HG02840 (cell line): ENCODE measurements around the gene FNBP1.

Source experiments
- ATAC-seq: cut with Tn5 transposase; IDR thresholded peaks from one replicate; pipeline ENCODE4 v1.9.1; 2021; ENCODE audit warnings: mild to moderate bottlenecking, moderate library complexity, moderate number of reproducible peaks; ENCODE audit not compliant: unreplicated experiment, low FRiP score

The FNBP1 gene

DNA sequence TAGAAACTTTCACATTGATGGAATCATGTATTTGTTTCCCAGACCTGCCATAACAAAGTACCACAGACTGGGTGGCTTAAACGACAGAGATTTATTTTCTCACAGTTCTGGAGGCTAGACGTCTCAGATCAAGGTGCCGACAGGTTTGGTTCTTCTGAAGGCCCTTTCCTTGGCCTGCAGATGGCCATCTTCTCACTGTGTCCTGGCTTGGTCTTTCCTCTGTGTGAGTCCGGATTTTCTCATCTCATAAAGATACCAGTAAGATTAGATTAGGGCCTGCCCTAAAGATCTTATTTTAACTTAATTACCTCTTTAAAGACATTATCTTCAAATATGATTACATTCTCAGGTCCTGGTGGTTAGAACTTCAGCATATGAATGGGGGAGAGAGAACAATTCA, 201.9 kb downstream of the FNBP1 start:
- ATAC-seq = no peak

DNA sequence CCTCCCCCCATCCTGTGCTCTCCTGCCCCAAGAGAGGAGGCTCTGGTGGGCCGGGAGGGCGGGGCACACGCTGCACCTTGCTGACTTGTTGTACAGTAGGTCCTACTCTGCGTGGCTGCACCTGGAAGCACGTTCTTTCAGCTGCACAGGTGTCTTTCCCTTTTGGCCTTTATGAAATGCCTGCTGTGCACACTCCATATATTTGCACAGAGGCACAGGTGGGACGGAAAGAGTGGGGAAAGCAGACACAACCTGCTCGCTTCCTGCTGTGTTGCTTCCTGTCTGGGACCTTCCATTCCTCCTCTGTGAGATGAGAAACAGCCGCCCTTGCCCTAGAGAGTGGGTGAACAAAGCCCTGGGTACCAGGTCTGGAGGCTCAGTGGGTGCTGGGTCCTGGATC, 203.0 kb downstream of the FNBP1 start:
- no peak for ATAC-seq

DNA sequence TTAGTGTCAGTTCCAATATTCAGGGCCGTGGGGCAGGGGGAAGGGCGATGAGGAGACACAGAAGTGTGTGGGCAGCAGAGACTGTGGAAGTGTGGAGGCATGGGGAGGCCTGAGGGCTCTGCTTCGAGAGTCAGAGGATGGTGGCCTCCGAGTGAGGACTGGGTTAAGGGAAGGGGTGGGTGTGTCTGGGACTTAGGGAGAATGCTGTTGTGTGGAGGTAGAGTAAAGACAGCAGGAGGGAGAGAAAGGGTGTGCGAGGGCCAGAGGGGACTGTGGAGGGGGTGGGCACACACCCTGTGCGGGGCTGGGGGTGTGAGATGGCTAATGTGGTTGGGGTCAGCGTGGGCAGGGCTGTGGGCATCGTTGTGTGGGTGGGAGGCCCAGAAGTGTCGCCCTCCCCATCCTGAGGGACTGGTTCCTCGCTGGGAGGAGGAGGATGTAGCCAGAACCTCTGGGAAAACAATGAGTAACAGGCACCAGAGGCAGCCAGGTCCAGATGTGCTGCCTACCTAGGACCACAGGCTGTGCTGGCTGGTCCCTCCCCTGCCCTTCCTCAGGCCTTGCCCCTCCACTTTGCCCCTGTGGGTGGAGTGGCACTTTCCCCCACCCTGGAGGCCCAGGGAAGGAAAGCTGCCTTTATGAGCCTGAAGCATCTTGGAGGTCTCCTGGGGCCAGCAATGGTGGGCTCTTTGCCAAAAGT, 203.5 kb downstream of the FNBP1 start:
- no peak for ATAC-seq

GRCh38 chr9:129838707-129839259, 204.2 kb downstream of the FNBP1 start:
- ATAC-seq = no peak
